Astrocyte (in vitro differentiated cells and primary cell): ENCODE data around the gene MFSD1.

Experiments used
- CTCF ChIP-seq: IDR thresholded peaks from 2 replicates; pipeline ENCODE4 v1.5.1; 2011; ENCODE audit warnings: low read depth, mild to moderate bottlenecking, inconsistent platforms, low read length, moderate library complexity; ENCODE audit not compliant: insufficient read depth
- EZH2 ChIP-seq: IDR thresholded peaks from 2 replicates; pipeline ENCODE4 v1.6.1; 2012; ENCODE audit warnings: mild to moderate bottlenecking, low read length, inconsistent platforms; ENCODE audit not compliant: insufficient read depth

- no peak for TF ChIP-seq CTCF
- TF ChIP-seq EZH2: no peak
Measured at GRCh38 chr3:158842976-158843375, 41.1 kb downstream of the MFSD1 start.
